ENCODE results near the gene BLTP1. TPM values are rescaled to one million over a fixed set of nuclear protein-coding genes. Genes with fewer than 3 reads are reported as not detected.

BLTP1 gene
- total RNA-seq, 1 experiment from 2014 or later = 25.4 TPM

DNA sequence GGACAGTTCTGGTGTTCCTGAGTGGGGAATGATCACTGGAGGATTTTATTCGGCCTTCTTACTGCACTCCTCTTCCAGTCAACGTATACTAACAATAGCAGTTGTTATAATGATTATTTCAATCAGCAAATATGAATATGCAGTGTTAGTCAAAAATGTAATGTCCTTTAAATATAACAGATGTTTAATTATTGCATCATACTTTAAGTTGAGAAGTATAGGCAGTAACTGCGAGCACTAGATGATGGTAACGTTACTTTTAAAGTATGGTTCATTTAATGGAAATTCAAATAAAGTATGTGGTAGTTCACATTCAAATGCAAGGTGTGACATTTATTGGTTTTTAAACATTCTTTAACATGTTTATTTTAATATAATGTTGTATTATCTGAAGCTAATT lies 5.5 kb upstream of the BLTP1 start:
- intact Hi-C loops (cut with micrococcal nuclease) = no loop called here
- Histone ChIP-seq H3K4me2 (ENCODE audit: low read length) (no peak overlapping the region), H3K4me3 (replicated peaks in 1 of 2; ENCODE audit: low read depth in 1 of 2, low read length in 2 of 2) (no peak overlapping the region), H4K20me1 (ENCODE audit: insufficient read depth) (no peaks in the 10 kb centered on the region), H3K9me3 (ENCODE audit: control insufficient read depth in 1 of 2, insufficient read depth in 1 of 2, low read depth in 1 of 2, low read length in 2 of 2) (no peaks in the 10 kb centered on the region), H3K27ac (ENCODE audit: low read depth, low read length) (no peak overlapping the region), H3K79me2 (ENCODE audit: insufficient read depth, low read length) (no peaks in the 10 kb centered on the region), H3K4me1 (ENCODE audit: control insufficient read depth in 1 of 2, insufficient read depth in 2 of 2, low read length in 2 of 2) (peaks cover 0 to 7% of the 10 kb centered on the region in 2 experiments; a peak in 1 of 4 replicates), H2AFZ (ENCODE audit: low read depth, low read length, poor library complexity, severe bottlenecking) (no peak overlapping the region), H3K9me2 (ENCODE audit: insufficient read depth) (no peaks in the 10 kb centered on the region), H3K27me3 (ENCODE audit: insufficient read depth, low read length) (no peaks in the 10 kb centered on the region), H3K36me3 (ENCODE audit: control insufficient read depth in 1 of 2, insufficient read depth in 2 of 2, low read length in 2 of 2) (no peaks in the 10 kb centered on the region), H3K9ac (ENCODE audit: low read length) (no peak overlapping the region)
- ATAC-seq (no peak), DNase-seq (ENCODE audit: low read depth, low spot score) (no peak)
- CTCF ChIA-PET = no interaction called here
- BruUV-seq (replicated peaks) = no TSS peak
- TF ChIP-seq ZNF274 (IDR thresholded peaks at IDR 0.05; ENCODE audit: low read depth, low read length) (no peak), POLR2AphosphoS5 (IDR thresholded peaks at IDR 0.05; ENCODE audit: low read depth, low read length) (no peak), EZH2 (IDR thresholded peaks at IDR 0.05) (no peak), EGR1 (IDR thresholded peaks at IDR 0.05; ENCODE audit: low read depth) (no peak), RAD21 (IDR thresholded peaks at IDR 0.05; ENCODE audit: low read depth) (no peak), TCF7L2 (IDR thresholded peaks at IDR 0.05; ENCODE audit: borderline replicate concordance, extremely low read depth, insufficient read depth, insufficient read length) (no peak), CEBPB (IDR thresholded peaks at IDR 0.05; ENCODE audit: low read depth) (no peak), YY1 (IDR thresholded peaks at IDR 0.05; ENCODE audit: extremely low read depth, insufficient replicate concordance, low read depth, low read length) (no peak), EZH2phosphoT487 (IDR thresholded peaks at IDR 0.05; ENCODE audit: borderline replicate concordance) (no peak), ZFX (IDR thresholded peaks at IDR 0.05) (no peak), FOSL1 (IDR thresholded peaks at IDR 0.05; ENCODE audit: low read depth) (no peak), SRF (IDR thresholded peaks at IDR 0.05; ENCODE audit: low read depth) (no peak), POLR2A (IDR thresholded peaks at IDR 0.05; ENCODE audit: borderline replicate concordance, extremely low read depth, insufficient read depth, insufficient read length) (no peak), SIN3A (IDR thresholded peaks at IDR 0.05; ENCODE audit: low read depth) (no peak), CBX3 (IDR thresholded peaks at IDR 0.05; ENCODE audit: low read depth) (no peak)
- TF ChIP-seq, protein P1, sequence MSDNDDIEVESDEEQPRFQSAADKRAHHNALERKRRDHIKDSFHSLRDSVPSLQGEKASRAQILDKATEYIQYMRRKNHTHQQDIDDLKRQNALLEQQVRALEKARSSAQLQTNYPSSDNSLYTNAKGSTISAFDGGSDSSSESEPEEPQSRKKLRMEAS (IDR thresholded peaks at IDR 0.05) = no peak
- TF ChIP-seq, protein P2, sequence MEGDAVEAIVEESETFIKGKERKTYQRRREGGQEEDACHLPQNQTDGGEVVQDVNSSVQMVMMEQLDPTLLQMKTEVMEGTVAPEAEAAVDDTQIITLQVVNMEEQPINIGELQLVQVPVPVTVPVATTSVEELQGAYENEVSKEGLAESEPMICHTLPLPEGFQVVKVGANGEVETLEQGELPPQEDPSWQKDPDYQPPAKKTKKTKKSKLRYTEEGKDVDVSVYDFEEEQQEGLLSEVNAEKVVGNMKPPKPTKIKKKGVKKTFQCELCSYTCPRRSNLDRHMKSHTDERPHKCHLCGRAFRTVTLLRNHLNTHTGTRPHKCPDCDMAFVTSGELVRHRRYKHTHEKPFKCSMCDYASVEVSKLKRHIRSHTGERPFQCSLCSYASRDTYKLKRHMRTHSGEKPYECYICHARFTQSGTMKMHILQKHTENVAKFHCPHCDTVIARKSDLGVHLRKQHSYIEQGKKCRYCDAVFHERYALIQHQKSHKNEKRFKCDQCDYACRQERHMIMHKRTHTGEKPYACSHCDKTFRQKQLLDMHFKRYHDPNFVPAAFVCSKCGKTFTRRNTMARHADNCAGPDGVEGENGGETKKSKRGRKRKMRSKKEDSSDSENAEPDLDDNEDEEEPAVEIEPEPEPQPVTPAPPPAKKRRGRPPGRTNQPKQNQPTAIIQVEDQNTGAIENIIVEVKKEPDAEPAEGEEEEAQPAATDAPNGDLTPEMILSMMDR (IDR thresholded peaks at IDR 0.05 in 2 of 3, conservative IDR thresholded peaks at IDR 0.05 in 1 of 3; ENCODE audit: borderline replicate concordance in 1 of 3, insufficient read depth in 1 of 3, low read depth in 2 of 3, low read length in 2 of 3) = no peak
- TF ChIP-seq, protein P3, sequence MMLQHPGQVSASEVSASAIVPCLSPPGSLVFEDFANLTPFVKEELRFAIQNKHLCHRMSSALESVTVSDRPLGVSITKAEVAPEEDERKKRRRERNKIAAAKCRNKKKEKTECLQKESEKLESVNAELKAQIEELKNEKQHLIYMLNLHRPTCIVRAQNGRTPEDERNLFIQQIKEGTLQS (IDR thresholded peaks at IDR 0.05) = no peak
- TF ChIP-seq, protein P4, sequence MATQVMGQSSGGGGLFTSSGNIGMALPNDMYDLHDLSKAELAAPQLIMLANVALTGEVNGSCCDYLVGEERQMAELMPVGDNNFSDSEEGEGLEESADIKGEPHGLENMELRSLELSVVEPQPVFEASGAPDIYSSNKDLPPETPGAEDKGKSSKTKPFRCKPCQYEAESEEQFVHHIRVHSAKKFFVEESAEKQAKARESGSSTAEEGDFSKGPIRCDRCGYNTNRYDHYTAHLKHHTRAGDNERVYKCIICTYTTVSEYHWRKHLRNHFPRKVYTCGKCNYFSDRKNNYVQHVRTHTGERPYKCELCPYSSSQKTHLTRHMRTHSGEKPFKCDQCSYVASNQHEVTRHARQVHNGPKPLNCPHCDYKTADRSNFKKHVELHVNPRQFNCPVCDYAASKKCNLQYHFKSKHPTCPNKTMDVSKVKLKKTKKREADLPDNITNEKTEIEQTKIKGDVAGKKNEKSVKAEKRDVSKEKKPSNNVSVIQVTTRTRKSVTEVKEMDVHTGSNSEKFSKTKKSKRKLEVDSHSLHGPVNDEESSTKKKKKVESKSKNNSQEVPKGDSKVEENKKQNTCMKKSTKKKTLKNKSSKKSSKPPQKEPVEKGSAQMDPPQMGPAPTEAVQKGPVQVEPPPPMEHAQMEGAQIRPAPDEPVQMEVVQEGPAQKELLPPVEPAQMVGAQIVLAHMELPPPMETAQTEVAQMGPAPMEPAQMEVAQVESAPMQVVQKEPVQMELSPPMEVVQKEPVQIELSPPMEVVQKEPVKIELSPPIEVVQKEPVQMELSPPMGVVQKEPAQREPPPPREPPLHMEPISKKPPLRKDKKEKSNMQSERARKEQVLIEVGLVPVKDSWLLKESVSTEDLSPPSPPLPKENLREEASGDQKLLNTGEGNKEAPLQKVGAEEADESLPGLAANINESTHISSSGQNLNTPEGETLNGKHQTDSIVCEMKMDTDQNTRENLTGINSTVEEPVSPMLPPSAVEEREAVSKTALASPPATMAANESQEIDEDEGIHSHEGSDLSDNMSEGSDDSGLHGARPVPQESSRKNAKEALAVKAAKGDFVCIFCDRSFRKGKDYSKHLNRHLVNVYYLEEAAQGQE (IDR thresholded peaks at IDR 0.05; ENCODE audit: low read depth) = no peak
- POLR2A ChIA-PET = no interaction called here
- RAD21 ChIA-PET (ENCODE audit: low non-redundant PET in 1 of 2, low total read pairs in 2 of 2, uncharacterized antibody in 2 of 2, unreplicated experiment in 2 of 2) = no interaction called here

All from HCT116 (cell line).